Mucosa of rectum (tissue), 2 donors: ENCODE results near the gene ZNF609.
A peak's percentile ranks its signal among the peaks of the same experiment; 100 is the strongest.
"Not testable (repeated sequence)": the region's sequence is repeated elsewhere in the genome, so short reads cannot be mapped to it uniquely, and the experiment has no call there.

Experiments used
- H3K27ac ChIP-seq, 2 donors: one replicate each; pipeline ENCODE4 v1.7.0; 2013; ENCODE audit warnings: inconsistent platforms in 2 of 2, low read depth in 2 of 2, low read length in 2 of 2
- H3K27me3 ChIP-seq, 2 donors: one replicate each; pipeline ENCODE4 v1.7.0; 2013; ENCODE audit warnings: low read length in 2 of 2; ENCODE audit not compliant: control insufficient read depth in 2 of 2, insufficient read depth in 2 of 2
- H3K36me3 ChIP-seq, 2 donors: one replicate each; pipeline ENCODE4 v1.7.0; 2013; ENCODE audit warnings: low read length in 2 of 2; ENCODE audit not compliant: control insufficient read depth in 2 of 2, insufficient read depth in 2 of 2
- H3K4me1 ChIP-seq, 2 donors: one replicate each; pipeline ENCODE4 v1.7.0; 2013; ENCODE audit warnings: low read length in 2 of 2, mild to moderate bottlenecking in 1 of 2; ENCODE audit not compliant: control insufficient read depth in 2 of 2, insufficient read depth in 2 of 2
- H3K4me3 ChIP-seq, 2 donors: one replicate each; pipeline ENCODE4 v1.7.0; 2013; ENCODE audit warnings: low read length in 2 of 2
- H3K9ac ChIP-seq, 2 donors: one replicate each; pipeline ENCODE4 v1.7.0; 2013; ENCODE audit warnings: low read length in 2 of 2, low read depth in 1 of 2, mild to moderate bottlenecking in 1 of 2
- H3K9me3 ChIP-seq, 2 donors: one replicate each; pipeline ENCODE4 v1.7.0; 2013; ENCODE audit warnings: low read length in 2 of 2; ENCODE audit not compliant: control insufficient read depth in 2 of 2
- donor health status: healthy.
- donor health status: Normal muscosa, but diverticular disease.

Gene ZNF609

GRCh38 chr15:64630396-64631107 is 170.2 kb downstream of the ZNF609 start:
- Histone ChIP-seq H3K9ac (no peak overlapping the region), H3K4me1 (peaks cover 17 to 21% of the 10 kb centered on the region in 2 donors), H3K27me3 (no peaks in the 10 kb centered on the region)

GRCh38 chr15:64632639-64633038 is 172.3 kb downstream of the ZNF609 start:
- peaks cover 22 to 30% of the 10 kb centered on the region in 2 donors for H3K4me1 ChIP-seq

More at GRCh38 chr15:64630396-64631107, 170.2 kb downstream of the ZNF609 start:
- H3K9me3 ChIP-seq, result no peaks in the 10 kb centered on the region
- no peak overlapping the region for H3K4me3 ChIP-seq
- H3K36me3 ChIP-seq, result peaks cover 0 to 4% of the 10 kb centered on the region in 2 donors
- H3K27ac ChIP-seq, result no peak overlapping the region

GRCh38 chr15:64633332-64633731 is 173.0 kb downstream of the ZNF609 start:
- no peak overlapping the region for H3K9ac ChIP-seq
- H3K36me3 ChIP-seq, result no peaks in the 10 kb centered on the region
- no peaks in the 10 kb centered on the region for H3K27me3 ChIP-seq
- peaks cover 0 to 3% of the 10 kb centered on the region in 2 donors for H3K9me3 ChIP-seq
- peaks cover 22 to 30% of the 10 kb centered on the region in 2 donors for H3K4me1 ChIP-seq
- H3K4me3 ChIP-seq, result no peak overlapping the region
- H3K27ac ChIP-seq, result no peak overlapping the region

More at GRCh38 chr15:64632639-64633038, 172.3 kb downstream of the ZNF609 start:
- not testable (repeated sequence) for H3K27ac ChIP-seq, H3K9me3 ChIP-seq, H3K36me3 ChIP-seq, H3K9ac ChIP-seq, H3K27me3 ChIP-seq, H3K4me3 ChIP-seq

- Histone ChIP-seq H3K27me3 (no peaks in the 10 kb centered on the region), H3K9me3 (peaks cover 0 to 3% of the 10 kb centered on the region in 2 donors), H3K4me3 (no peak overlapping the region), H3K9ac (no peak overlapping the region), H3K27ac (no peak overlapping the region), H3K36me3 (no peaks in the 10 kb centered on the region), H3K4me1 (peaks cover 22 to 30% of the 10 kb centered on the region in 2 donors)
These were observed 173.6 kb downstream of the ZNF609 start for GRCh38 chr15:64634027-64634426.

- Histone ChIP-seq H3K4me1 (peaks cover 30 to 36% of the 10 kb centered on the region in 2 donors), H3K9me3 (peaks cover 0 to 3% of the 10 kb centered on the region in 2 donors), H3K27ac (peak overlapping the region; percentile 41 to 70), H3K4me3 (no peak overlapping the region), H3K36me3 (no peaks in the 10 kb centered on the region), H3K27me3 (no peaks in the 10 kb centered on the region), H3K9ac (no peak overlapping the region)
These were observed 174.5 kb downstream of the ZNF609 start for GRCh38 chr15:64634576-64635498.

- no peaks in the 10 kb centered on the region for H3K36me3 ChIP-seq
- H3K4me1 ChIP-seq, result peaks cover 39 to 46% of the 10 kb centered on the region in 2 donors
- no peak overlapping the region for H3K9ac ChIP-seq
- peak overlapping the region in 1 of 2 donors; percentile 70 for H3K27ac ChIP-seq
- no peaks in the 10 kb centered on the region for H3K27me3 ChIP-seq
- H3K9me3 ChIP-seq, result peaks cover 0 to 3% of the 10 kb centered on the region in 2 donors
- H3K4me3 ChIP-seq, result no peak overlapping the region
These were observed 175.4 kb downstream of the ZNF609 start for GRCh38 chr15:64635499-64636495.

- no peak overlapping the region for H3K9ac ChIP-seq
- no peaks in the 10 kb centered on the region for H3K36me3 ChIP-seq
- H3K4me3 ChIP-seq, result no peak overlapping the region
- peaks cover 41 to 47% of the 10 kb centered on the region in 2 donors for H3K4me1 ChIP-seq
- H3K9me3 ChIP-seq, result peaks cover 0 to 3% of the 10 kb centered on the region in 2 donors
- no peaks in the 10 kb centered on the region for H3K27me3 ChIP-seq
- H3K27ac ChIP-seq, result no peak overlapping the region
These were observed 176.2 kb downstream of the ZNF609 start for GRCh38 chr15:64636556-64636955.

- peaks cover 0 to 3% of the 10 kb centered on the region in 2 donors for H3K9me3 ChIP-seq
- H3K27me3 ChIP-seq, result no peaks in the 10 kb centered on the region
- H3K27ac ChIP-seq, result no peak overlapping the region
- H3K36me3 ChIP-seq, result no peaks in the 10 kb centered on the region
- peaks cover 46 to 48% of the 10 kb centered on the region in 2 donors for H3K4me1 ChIP-seq
- no peak overlapping the region for H3K9ac ChIP-seq
- H3K4me3 ChIP-seq, result no peak overlapping the region
These were observed 177.0 kb downstream of the ZNF609 start for GRCh38 chr15:64637412-64637811.

GRCh38 chr15:64639744-64640143 is 179.4 kb downstream of the ZNF609 start:
- peaks cover 43 to 53% of the 10 kb centered on the region in 2 donors for H3K4me1 ChIP-seq
- not testable (repeated sequence) for H3K9me3 ChIP-seq, H3K4me3 ChIP-seq, H3K27me3 ChIP-seq, H3K9ac ChIP-seq, H3K36me3 ChIP-seq
- H3K27ac ChIP-seq, result peak overlapping the region; percentile 75 to 80
